Effector memory CD8-positive, alpha-beta T cell (primary cell): Measurements from ENCODE around the gene TERT.

Experiments used
- ATAC-seq: fragments of 150-1000 bp; cut with Tn5 transposase; replicated peaks from 2 replicates; pipeline ENCODE4 v1.10.0; 2021; ENCODE audit warnings: mild to moderate bottlenecking, moderate library complexity
- DNase-seq, 3 experiments: peaks; one replicate each; pipeline ENCODE4 v3.0.0; 2021
- H3K27ac Mint-ChIP-seq, 2 donors: one replicate each; pipeline ENCODE4 v1.8.0; 2022; ENCODE audit warnings: mild to moderate bottlenecking in 2 of 2, mixed read lengths in 2 of 2, moderate library complexity in 2 of 2
- H3K27me3 Mint-ChIP-seq, 2 donors: one replicate each; pipeline ENCODE4 v1.8.0; 2022; ENCODE audit warnings: mixed read lengths in 2 of 2
- H3K36me3 Mint-ChIP-seq: one replicate; pipeline ENCODE4 v1.8.0; 2022; ENCODE audit warnings: mild to moderate bottlenecking, moderate library complexity, mixed read lengths; ENCODE audit not compliant: insufficient read depth
- H3K4me1 Mint-ChIP-seq, 2 donors: one replicate each; pipeline ENCODE4 v1.8.0; 2022; ENCODE audit warnings: low read depth in 2 of 2, mixed read lengths in 2 of 2
- H3K4me3 Mint-ChIP-seq, 2 donors: one replicate each; pipeline ENCODE4 v1.8.0; 2022; ENCODE audit warnings: mild to moderate bottlenecking in 2 of 2, mixed read lengths in 2 of 2, moderate library complexity in 2 of 2
- H3K9me3 Mint-ChIP-seq, 2 donors: one replicate each; pipeline ENCODE4 v1.8.0; 2022; ENCODE audit warnings: mixed read lengths in 2 of 2

TERT gene

GRCh38 chr5:1304033-1304432, 9.2 kb upstream of the TERT start:
- no peak overlapping the region for H3K4me3 Mint-ChIP-seq
- H3K9me3 Mint-ChIP-seq, result no peaks in the 10 kb centered on the region
- no peak overlapping the region for H3K27ac Mint-ChIP-seq
- ATAC-seq (no peak), DNase-seq (no peak)
- H3K4me1 Mint-ChIP-seq, result peaks cover 0 to 8% of the 10 kb centered on the region in 2 donors
- no peaks in the 10 kb centered on the region for H3K36me3 Mint-ChIP-seq
- peaks cover 0 to 3% of the 10 kb centered on the region in 2 donors for H3K27me3 Mint-ChIP-seq

DNA sequence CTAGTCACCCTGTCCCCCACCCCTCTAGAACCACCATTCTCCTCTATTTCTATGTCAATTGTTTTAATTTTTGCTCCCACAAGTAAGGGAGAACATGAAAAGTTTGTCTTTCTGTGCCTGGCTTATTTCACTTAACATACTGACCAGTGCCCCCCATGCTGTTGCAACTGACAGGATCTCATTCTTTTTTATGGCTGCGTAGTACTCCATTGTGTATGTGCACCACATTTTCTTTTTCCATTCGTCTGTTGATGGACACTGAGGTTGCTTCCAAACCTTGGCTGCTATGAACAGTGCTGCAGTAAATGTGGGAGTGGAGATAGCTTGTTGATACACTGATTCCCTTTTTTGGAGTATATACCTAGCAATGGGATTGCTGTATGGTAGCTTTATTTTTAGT, 7.4 kb upstream of the TERT start:
- no peak for ATAC-seq
- DNase-seq, result no peak

DNA sequence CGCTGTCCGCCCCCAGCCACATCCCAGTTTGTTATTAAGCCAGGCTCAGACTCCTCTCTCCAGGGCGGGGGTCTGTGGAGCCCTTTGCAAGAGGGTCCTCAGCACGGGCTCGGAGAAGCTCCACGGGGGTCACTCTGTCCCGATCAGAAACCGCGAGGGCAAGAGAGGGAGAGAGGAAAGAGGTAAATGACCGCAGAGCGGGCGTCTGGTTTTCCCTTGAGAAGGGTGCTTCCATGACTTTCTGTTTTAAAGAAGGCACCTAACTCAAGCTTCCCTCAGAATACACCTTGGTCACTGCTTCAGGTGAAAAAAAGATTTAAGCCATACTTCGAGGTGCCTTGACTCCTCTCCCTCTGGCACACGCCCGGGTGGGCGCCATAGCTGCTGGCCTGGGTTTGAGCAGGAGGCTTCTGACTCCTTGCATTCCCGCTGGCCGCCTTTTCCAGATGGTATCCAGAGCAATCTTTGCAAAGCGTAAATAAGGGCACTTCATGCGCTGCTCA, 5.8 kb upstream of the TERT start:
- H3K4me3 Mint-ChIP-seq, result no peak overlapping the region
- H3K27ac Mint-ChIP-seq, result no peak overlapping the region
- H3K4me1 Mint-ChIP-seq, result peaks cover 0 to 8% of the 10 kb centered on the region in 2 donors
- ATAC-seq (no peak), DNase-seq (no peak)
- no peaks in the 10 kb centered on the region for H3K36me3 Mint-ChIP-seq
- peaks cover 0 to 8% of the 10 kb centered on the region in 2 donors for H3K27me3 Mint-ChIP-seq
- no peaks in the 10 kb centered on the region for H3K9me3 Mint-ChIP-seq

More for the DNA sequence above, 7.4 kb upstream of the TERT start:
- Mint-ChIP-seq H3K36me3 (no peaks in the 10 kb centered on the region), H3K9me3 (no peaks in the 10 kb centered on the region), H3K4me1 (peaks cover 0 to 8% of the 10 kb centered on the region in 2 donors), H3K4me3 (no peak overlapping the region), H3K27me3 (peaks cover 0 to 8% of the 10 kb centered on the region in 2 donors), H3K27ac (no peak overlapping the region)

DNA sequence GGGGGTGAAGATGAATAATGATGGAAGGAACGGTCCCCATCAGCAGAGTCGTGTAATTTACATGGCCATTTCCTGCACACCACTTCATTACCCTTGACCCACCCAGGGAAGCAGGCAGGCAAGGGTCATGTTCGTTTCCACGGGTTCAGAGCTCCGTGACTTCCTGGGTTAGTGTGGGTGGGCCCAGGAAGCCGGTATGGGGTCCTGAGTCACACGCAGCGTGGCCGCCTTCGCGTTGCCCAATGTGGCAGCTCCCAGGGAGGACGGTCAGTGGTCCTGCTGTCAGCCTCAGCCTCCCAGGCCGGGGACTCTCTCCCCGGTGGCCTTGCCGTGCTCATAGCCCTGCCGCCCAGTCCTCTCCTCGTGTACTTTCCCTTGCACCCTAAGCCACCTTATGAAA, 5.1 kb upstream of the TERT start:
- Mint-ChIP-seq H3K27me3 (peaks cover 0 to 8% of the 10 kb centered on the region in 2 donors), H3K4me3 (no peak overlapping the region), H3K27ac (no peak overlapping the region), H3K9me3 (no peaks in the 10 kb centered on the region), H3K36me3 (no peaks in the 10 kb centered on the region), H3K4me1 (peaks cover 0 to 8% of the 10 kb centered on the region in 2 donors)
- no peak for DNase-seq
- ATAC-seq, result no peak

DNA sequence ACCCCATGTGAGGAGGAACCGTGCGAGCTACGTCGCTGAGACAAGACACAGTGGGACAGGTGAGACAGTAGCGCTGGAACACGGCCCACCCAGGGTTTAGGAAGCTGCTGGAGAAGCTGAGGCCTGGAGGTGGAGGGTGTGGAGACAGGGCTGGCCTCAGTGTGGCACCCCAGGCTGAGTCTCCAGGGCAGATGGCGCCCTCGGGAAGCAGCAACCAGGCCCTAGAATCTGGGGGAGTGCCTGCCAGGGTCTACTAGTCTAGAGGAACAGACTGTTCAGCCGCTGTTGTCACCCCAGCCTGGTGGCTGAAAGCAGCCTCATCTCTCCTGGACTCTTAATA, 4.6 kb upstream of the TERT start:
- Mint-ChIP-seq H3K27me3 (peaks cover 0 to 8% of the 10 kb centered on the region in 2 donors), H3K9me3 (no peaks in the 10 kb centered on the region), H3K4me1 (peaks cover 0 to 8% of the 10 kb centered on the region in 2 donors), H3K36me3 (no peaks in the 10 kb centered on the region), H3K4me3 (no peak overlapping the region), H3K27ac (no peak overlapping the region)
- ATAC-seq (peak; percentile 26), DNase-seq (no peak)

DNA sequence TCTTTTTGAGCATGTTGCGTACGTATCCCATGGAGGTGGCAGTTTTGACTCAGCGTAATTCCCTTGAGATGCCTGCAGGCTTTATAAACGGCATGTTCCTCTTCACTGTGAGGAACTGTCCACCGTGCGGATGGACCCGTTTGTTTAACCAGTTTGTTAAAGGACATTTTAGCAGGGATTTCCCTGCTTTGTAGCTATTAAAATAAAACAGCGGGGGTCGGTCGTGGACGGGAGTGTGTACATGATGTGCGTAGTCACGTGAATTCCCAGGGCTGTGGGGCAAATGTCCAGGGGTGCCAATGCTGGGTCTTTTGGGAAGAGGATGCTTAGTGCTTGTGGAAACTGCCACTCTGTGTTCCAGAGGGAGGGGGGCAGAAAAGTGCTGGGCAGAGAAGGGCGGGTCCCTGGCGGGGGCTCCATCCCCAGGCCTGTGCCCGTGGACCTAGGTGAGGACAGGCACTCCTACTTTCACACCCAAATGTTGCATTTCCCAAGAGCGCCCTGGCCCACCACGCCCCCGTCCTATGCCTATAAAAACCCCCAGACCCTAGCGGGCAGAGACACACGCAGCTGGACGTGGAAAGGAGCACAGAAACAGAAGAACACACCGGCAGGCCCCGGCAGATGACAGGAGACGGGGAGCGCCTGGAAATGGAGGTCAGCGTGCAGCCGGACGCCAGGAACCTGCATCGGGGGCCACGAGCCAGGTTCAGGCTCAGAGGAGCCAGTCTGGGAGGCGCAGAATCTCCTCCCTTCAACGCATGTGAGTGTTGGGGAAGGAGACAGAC, 4.0 kb upstream of the TERT start:
- H3K9me3 Mint-ChIP-seq, result no peaks in the 10 kb centered on the region
- DNase-seq (no peak), ATAC-seq (no peak)
- H3K27me3 Mint-ChIP-seq, result peaks cover 0 to 8% of the 10 kb centered on the region in 2 donors
- H3K27ac Mint-ChIP-seq, result no peak overlapping the region
- H3K4me3 Mint-ChIP-seq, result no peak overlapping the region
- H3K36me3 Mint-ChIP-seq, result no peaks in the 10 kb centered on the region
- H3K4me1 Mint-ChIP-seq, result peaks cover 0 to 8% of the 10 kb centered on the region in 2 donors

DNA sequence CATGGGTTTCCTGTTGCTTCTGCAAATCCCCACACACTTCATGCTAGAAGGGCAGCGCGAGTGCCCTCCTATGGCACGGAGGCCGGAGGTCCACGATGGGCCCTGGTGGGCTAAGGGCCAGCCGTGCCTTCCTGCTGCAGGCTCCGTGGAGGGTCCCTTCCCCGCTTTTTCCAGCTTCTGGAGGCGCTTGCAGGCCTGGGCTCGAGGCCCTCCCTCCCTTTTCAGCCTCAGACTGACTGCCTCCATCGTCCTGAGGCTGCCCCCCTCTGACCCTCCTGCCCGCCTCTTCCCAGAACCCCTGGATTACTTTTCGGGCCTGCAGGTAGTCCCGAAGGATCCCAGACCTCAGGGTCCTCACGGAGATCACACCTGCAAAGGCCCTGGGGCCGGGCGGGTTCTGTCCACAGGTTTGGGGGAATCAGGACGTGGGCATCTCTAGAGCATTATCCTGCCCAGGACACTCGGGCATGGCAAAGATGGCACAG, 3.2 kb upstream of the TERT start:
- no peak for DNase-seq
- H3K27ac Mint-ChIP-seq, result no peak overlapping the region
- peaks cover 0 to 16% of the 10 kb centered on the region in 2 donors for H3K27me3 Mint-ChIP-seq
- H3K9me3 Mint-ChIP-seq, result no peaks in the 10 kb centered on the region
- H3K4me1 Mint-ChIP-seq, result peaks cover 0 to 8% of the 10 kb centered on the region in 2 donors
- no peak for ATAC-seq
- no peak overlapping the region for H3K4me3 Mint-ChIP-seq
- no peaks in the 10 kb centered on the region for H3K36me3 Mint-ChIP-seq

DNA sequence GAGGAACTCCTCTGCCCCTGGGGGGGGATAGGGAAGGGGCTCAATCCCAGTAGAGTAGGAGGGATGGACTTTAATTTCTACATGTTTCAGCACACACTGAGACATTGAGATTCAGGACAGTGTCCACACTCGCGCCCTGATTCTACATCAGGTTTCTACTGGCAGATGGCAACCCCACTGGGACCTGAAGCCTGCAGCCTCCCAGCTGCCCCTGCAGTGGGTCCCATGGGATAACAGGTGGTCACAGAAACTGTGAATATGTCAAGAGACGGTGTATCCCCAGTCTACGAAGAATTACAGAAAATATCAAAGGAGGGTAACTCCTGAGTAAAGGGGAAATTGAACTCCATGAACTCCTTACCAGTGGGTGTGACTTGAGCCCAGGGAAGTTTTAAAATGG, 2.4 kb upstream of the TERT start:
- Mint-ChIP-seq H3K9me3 (no peaks in the 10 kb centered on the region), H3K4me3 (no peak overlapping the region), H3K27ac (no peak overlapping the region), H3K27me3 (peaks cover 2 to 24% of the 10 kb centered on the region in 2 donors), H3K36me3 (no peaks in the 10 kb centered on the region), H3K4me1 (peaks cover 0 to 8% of the 10 kb centered on the region in 2 donors)
- DNase-seq (no peak), ATAC-seq (no peak)

DNA sequence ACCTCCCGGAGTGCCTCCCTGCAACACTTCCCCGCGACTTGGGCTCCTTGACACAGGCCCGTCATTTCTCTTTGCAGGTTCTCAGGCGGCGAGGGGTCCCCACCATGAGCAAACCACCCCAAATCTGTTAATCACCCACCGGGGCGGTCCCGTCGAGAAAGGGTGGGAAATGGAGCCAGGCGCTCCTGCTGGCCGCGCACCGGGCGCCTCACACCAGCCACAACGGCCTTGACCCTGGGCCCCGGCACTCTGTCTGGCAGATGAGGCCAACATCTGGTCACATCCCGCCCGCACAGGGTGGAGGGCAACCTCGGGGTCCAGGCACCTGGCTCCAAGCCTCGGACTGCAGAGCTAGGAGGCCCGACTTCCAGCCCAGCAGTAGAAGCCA, 776 bp upstream of the TERT start:
- Mint-ChIP-seq H3K4me1 (peaks cover 1 to 8% of the 10 kb centered on the region in 2 donors), H3K4me3 (no peak overlapping the region), H3K9me3 (no peaks in the 10 kb centered on the region), H3K36me3 (no peaks in the 10 kb centered on the region), H3K27ac (no peak overlapping the region), H3K27me3 (peaks cover 12 to 36% of the 10 kb centered on the region in 2 donors)
- DNase-seq (no peak), ATAC-seq (no peak)

GRCh38 chr5:1294206-1294834, 548 bp downstream of the TERT start:
- Mint-ChIP-seq H3K4me1 (peaks cover 1 to 3% of the 10 kb centered on the region in 2 donors), H3K27ac (no peak overlapping the region), H3K36me3 (no peaks in the 10 kb centered on the region), H3K4me3 (no peak overlapping the region), H3K27me3 (peaks cover 12 to 36% of the 10 kb centered on the region in 2 donors), H3K9me3 (no peaks in the 10 kb centered on the region)
- ATAC-seq (no peak), DNase-seq (no peak)

- DNase-seq (no peak), ATAC-seq (no peak)
- H3K27ac Mint-ChIP-seq, result no peak overlapping the region
- H3K4me1 Mint-ChIP-seq, result peaks cover 0 to 1% of the 10 kb centered on the region in 2 donors
- peak overlapping the region; percentile 29 to 46 for H3K4me3 Mint-ChIP-seq
- peaks cover 0 to under 1% of the 10 kb centered on the region in 2 donors for H3K9me3 Mint-ChIP-seq
- no peaks in the 10 kb centered on the region for H3K36me3 Mint-ChIP-seq
- peaks cover 15 to 34% of the 10 kb centered on the region in 2 donors for H3K27me3 Mint-ChIP-seq
Observed at GRCh38 chr5:1293416-1294205, 1.3 kb downstream of the TERT start.

DNA sequence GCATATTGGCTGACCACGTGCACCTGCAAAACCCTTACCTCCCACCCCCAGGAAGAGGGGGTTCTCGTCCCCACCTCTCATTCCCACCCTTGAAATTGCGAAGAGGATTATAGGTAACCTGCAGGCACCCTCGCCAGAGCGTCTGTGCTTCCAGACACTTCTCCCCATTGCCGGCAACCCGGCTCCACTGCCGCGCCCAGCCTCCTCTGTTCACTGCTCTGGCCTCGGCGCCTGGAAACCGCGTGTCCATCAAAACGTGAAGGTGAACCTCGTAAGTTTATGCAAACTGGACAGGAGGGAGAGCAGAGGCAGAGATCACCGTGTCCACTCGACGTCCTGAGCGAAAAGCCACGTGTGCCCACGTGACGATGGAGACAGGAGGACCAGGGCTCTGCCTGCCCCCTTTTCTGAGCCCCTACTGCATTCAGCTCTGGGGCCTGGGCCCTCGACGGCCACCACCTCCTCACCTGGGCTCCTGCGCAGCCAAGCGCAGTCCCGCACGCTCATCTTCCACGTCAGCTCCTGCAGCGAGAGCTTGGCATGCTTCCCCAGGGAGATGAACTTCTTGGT, 1.9 kb downstream of the TERT start:
- H3K4me1 Mint-ChIP-seq, result peaks cover 0 to 1% of the 10 kb centered on the region in 2 donors

DNA sequence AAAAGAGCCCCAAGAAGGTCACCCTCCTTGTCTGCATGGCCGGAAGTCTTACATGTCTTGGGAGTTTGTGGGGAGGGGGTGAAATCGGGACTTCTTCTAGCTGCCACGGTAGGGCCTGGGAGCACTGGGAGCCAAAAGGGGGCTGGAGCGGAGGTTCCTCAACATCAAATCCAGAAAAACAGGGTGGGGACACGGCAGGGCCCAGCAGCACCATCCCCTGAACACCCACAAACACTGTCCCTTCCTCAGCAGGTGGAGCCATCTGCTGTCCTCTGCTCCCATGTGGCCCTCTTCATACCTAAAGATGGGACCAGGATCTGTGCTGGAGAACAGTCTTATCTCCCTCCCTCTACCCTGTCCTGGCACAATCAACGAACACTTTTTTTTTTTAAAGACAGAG, 2.7 kb downstream of the TERT start:
- H3K4me1 Mint-ChIP-seq, result peaks cover 0 to 1% of the 10 kb centered on the region in 2 donors
- peaks cover 23 to 43% of the 10 kb centered on the region in 2 donors for H3K27me3 Mint-ChIP-seq
- peaks cover 3 to 10% of the 10 kb centered on the region in 2 donors for H3K9me3 Mint-ChIP-seq
- H3K4me3 Mint-ChIP-seq, result no peak overlapping the region
- no peaks in the 10 kb centered on the region for H3K36me3 Mint-ChIP-seq
- ATAC-seq (no peak), DNase-seq (no peak)
- H3K27ac Mint-ChIP-seq, result no peak overlapping the region

More for the DNA sequence above, 1.9 kb downstream of the TERT start:
- H3K9me3 Mint-ChIP-seq, result peaks cover 3 to 8% of the 10 kb centered on the region in 2 donors
- no peak for DNase-seq
- H3K27me3 Mint-ChIP-seq, result peaks cover 22 to 40% of the 10 kb centered on the region in 2 donors
- no peak overlapping the region for H3K4me3 Mint-ChIP-seq
- no peak for ATAC-seq
- H3K36me3 Mint-ChIP-seq, result no peaks in the 10 kb centered on the region
- no peak overlapping the region for H3K27ac Mint-ChIP-seq
